ENCODE measurements around the gene ERV3-1. TPM values are rescaled to one million over a fixed set of nuclear protein-coding genes. Genes with fewer than 3 reads are reported as not detected.
"Not testable (repeated sequence)": the region's sequence is repeated elsewhere in the genome, so short reads cannot be mapped to it uniquely, and the experiment has no call there.

The ERV3-1 gene
- total and polyA plus RNA-seq, 9 of the 15 experiments (the other 6 are each of a cell fraction or from before 2014, with no cell fraction given), result 10.2 to 30.0 (median 22.0) TPM

DNA sequence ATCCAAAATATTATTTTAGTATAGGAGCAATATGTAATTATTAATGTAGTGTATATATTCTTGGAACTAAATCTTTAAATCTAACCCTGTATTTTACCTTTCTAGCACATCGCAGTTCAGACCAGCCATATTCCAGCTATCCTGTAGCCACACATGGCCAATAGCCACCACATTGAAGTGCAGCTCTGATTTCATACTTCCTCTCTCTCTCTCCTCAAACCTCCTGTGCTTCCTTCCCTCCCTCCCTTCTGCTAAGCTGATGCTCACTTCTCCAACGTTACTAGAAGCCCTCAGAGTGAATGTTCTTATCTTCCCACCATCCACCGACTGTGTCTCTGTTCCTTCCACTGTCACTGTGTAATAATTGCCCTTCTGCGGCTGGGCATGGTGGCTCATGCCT is 549 bp upstream of the ERV3-1 start (continued):
- TF ChIP-seq, protein P1, sequence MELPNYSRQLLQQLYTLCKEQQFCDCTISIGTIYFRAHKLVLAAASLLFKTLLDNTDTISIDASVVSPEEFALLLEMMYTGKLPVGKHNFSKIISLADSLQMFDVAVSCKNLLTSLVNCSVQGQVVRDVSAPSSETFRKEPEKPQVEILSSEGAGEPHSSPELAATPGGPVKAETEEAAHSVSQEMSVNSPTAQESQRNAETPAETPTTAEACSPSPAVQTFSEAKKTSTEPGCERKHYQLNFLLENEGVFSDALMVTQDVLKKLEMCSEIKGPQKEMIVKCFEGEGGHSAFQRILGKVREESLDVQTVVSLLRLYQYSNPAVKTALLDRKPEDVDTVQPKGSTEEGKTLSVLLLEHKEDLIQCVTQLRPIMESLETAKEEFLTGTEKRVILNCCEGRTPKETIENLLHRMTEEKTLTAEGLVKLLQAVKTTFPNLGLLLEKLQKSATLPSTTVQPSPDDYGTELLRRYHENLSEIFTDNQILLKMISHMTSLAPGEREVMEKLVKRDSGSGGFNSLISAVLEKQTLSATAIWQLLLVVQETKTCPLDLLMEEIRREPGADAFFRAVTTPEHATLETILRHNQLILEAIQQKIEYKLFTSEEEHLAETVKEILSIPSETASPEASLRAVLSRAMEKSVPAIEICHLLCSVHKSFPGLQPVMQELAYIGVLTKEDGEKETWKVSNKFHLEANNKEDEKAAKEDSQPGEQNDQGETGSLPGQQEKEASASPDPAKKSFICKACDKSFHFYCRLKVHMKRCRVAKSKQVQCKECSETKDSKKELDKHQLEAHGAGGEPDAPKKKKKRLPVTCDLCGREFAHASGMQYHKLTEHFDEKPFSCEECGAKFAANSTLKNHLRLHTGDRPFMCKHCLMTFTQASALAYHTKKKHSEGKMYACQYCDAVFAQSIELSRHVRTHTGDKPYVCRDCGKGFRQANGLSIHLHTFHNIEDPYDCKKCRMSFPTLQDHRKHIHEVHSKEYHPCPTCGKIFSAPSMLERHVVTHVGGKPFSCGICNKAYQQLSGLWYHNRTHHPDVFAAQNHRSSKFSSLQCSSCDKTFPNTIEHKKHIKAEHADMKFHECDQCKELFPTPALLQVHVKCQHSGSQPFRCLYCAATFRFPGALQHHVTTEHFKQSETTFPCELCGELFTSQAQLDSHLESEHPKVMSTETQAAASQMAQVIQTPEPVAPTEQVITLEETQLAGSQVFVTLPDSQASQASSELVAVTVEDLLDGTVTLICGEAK (IDR thresholded peaks at IDR 0.05), result peak; percentile 60
- TF ChIP-seq, protein P1 (CRISPR knock-in tag; IDR thresholded peaks at IDR 0.05), result not testable (repeated sequence)
- TF ChIP-seq CBFA2T3 (IDR thresholded peaks at IDR 0.05) (peak; percentile 32; the same call in 1 of the 2 replicates), ETV1 (tag; conservative IDR thresholded peaks at IDR 0.05; ENCODE audit: low read depth) (peak; percentile 85), SMARCA4 (IDR thresholded peaks at IDR 0.05) (0 out of 2 replicates have a peak, but pooled peaks have one; percentile 45), MYC (IDR thresholded peaks at IDR 0.05; ENCODE audit: low read depth, low read length) (peak; percentile 3; the same call in 1 of the 2 replicates)
- not testable (repeated sequence) for TF ChIP-seq MYC (CRISPR knock-in tag; IDR thresholded peaks at IDR 0.05; ENCODE audit: borderline replicate concordance, low read depth)

Data from K562 (cell line).